Fibroblast of the conjunctiva (primary cell): ENCODE results near the gene SATB2.

ENCODE experiments used
- DNase-seq: peaks from one replicate; pipeline ENCODE4 v3.0.0-alpha.2; 2010; ENCODE audit warnings: low read depth

Gene SATB2

DNA sequence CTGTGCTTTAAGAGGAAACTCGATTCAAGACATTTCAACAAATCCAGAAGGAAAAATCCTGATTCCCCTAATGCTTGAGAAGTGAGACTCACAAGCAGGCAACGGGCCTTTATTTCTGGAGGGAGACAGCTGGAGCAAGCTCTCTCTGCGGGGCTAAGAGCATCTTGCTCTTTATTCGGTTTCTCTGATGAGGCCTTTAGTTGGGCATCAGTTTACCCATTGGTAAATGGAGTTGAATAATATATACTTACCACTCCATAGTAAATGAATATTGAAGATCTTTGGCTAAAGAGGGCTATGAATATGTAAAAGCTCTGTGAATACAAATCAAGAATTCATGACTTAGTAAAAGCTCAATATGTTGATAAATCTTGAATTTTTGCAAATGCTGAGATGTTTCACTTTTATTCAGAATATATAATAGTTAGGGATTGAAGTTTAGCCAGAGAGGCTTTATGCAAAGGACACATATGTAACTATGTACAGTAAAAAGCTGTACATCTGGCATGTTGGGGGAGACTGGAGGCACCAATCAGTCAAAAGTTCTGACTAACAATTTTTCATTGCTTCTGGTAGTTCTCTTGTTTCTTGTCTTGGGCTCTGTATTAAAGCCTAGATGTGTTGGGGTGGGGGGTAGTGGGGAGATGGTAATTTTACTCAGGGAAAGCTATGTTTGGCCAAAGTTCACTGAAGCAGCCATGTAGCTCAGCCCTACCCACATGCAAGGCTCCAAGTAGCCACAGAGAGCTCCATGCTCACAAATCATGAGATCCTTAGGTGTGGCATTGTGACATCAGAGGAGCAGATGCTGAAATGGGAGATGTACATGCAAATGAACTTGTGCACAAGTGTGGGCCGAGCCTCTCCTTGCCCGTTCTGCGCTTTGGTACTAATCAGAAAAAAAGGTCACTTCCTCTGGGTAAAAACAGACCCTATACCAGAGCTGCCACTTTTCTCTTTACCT lies 200.2 kb downstream of the SATB2 start:
- DNase-seq = no peak

DNA sequence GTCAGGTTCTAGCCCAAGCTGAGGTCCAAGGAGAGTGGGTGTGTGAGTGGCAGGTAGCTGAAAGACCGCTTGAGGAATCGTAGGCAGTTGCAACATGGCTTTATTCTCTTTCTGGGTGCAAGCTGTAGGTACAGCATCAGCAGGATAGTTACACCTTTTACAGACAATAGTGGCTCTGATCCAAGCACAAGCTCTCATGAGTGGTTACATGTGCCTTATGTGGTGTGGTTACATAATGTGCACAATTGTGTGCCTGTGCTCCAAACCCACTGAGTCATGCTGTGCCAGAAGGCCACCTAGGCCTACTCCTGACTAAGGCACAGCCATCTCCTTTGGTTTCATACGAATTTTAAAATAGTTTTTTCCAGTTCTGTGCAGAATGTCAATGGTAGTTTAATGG lies 227.6 kb downstream of the SATB2 start:
- no peak for DNase-seq

DNA sequence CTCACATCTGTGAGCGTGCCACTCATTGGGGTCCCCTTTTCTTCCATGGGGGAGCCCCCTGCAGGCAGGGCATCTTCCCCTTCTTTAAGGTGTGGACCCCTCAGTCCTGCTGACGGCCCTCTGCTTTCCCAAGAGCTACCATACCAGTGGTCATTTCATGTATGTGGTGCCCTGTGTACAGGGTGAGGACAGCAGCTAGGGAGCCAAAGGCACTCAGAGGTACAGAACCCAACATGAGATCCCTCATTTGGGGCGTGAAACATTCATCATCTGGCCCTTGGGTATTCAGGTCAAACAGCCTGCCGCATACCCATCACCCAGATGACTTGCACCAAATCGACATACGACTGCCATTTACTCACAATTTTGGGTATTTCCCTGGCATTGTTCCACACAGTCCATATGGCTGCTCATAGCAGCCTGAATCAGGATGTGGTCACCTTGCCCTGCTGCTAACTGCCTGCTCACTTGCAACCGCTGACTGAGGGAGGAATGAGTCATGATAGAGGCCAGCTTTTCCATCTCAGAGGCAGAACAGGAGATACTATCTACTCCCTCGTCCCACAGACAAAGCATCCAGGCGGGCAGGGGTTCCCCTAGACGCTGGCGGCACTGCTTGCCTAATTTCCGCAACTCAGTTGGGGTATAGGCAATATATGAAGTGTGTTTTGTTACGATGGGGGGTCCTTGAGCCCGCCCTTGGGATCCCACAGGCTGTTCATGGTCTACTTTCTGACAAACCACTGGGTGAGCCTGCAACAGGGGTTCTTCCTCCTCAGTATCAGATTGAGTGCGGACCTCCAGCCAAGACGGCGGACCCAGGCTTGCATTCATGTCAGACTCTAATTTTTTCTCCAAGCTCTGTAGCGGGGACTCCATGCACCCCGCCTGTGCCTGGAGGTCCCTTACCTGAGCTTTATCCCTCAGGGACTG lies 228.6 kb downstream of the SATB2 start:
- peak; percentile 16 for DNase-seq

DNA sequence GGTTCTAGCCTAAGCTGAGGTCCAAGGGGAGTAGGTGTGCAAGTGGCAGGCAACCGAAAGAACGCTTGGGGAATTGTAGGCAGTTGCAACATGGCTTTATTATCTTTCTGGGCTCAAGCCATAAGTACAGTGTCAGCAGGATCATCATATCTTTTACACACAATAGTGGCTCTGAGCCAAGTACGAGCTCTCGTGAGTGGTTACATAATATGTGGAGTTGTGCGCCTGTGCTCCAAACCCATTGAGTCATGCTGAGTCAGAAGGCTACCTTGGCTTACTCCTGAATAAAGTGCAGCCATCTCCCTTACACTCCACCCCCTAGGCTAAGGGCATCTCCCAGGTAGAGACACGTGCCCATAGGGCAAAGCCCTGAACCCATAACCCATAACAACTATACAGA lies 233.9 kb downstream of the SATB2 start:
- no peak for DNase-seq

DNA sequence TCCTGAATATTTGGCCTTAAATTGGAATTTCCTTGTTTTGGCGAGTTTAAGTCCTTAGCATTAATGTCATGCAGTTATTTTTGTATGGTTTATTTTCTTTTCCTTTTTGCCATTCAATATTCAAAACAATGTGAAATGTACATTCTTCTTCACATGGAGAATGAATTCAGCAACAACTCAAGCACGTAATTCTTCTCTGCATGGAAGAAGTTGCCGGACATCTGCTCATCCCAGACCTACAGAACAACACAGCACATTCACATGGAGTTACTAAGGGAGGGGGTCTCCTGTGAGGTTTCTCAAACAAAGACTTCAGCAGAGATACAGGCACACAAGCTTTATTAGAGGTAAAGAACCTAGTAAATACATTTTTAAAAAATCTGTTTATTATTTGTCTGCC lies 236.8 kb downstream of the SATB2 start:
- no peak for DNase-seq

DNA sequence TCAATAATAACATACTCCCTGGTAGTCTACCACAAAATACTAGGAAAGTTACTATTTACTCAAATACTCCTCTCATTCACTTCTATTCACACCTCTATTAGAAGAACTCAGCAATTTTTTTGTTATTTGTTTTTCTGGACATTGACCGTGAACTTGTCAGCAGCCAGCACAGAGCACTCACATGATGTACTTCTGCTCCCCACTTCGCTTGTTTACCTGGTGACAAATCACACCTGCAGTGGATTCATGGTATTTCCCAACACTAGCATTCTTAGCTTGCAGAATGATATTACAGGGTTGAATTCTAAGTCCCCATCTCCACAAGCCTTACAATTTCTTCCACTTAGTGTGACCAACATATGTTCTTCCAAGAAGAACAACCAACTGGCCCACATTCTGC lies 238.2 kb downstream of the SATB2 start:
- DNase-seq = no peak
